ENCODE measurements around the gene TMEM59L. TPM values are rescaled to one million over a fixed set of nuclear protein-coding genes. Genes with fewer than 3 reads are reported as not detected.

Gene TMEM59L
- total and polyA plus RNA-seq, 2 of the 13 experiments (the other 11 are each of a cell fraction or from before 2014, with no cell fraction given), result 0.97 to 5.5 TPM

GRCh38 chr19:18589380-18590272 is 23.0 kb upstream of the TMEM59L start (continued):
- TF ChIP-seq AHDC1 (CRISPR knock-in tag; IDR thresholded peaks at IDR 0.05; ENCODE audit: borderline replicate concordance) (no peak; the same call in 1 of the 2 replicates), UBTF (CRISPR knock-in tag; IDR thresholded peaks at IDR 0.05) (peak; percentile 87), GTF3A (CRISPR knock-in tag; conservative IDR thresholded peaks at IDR 0.05) (no peak), MXD3 (CRISPR knock-in tag; IDR thresholded peaks at IDR 0.05) (peak; percentile 96), JUN (CRISPR knock-in tag; IDR thresholded peaks at IDR 0.05) (no peak), CERS6 (CRISPR knock-in tag; IDR thresholded peaks at IDR 0.05) (0 out of 2 replicates have a peak, but pooled peaks have one; percentile 48), RAD51 (IDR thresholded peaks at IDR 0.05; ENCODE audit: borderline replicate concordance) (no peak), GZF1 (CRISPR knock-in tag; IDR thresholded peaks at IDR 0.05) (peak; percentile 88; the same call in 1 of the 2 replicates), ZFP36L1 (CRISPR knock-in tag; IDR thresholded peaks at IDR 0.05) (peak; percentile 99), ARID3A (IDR thresholded peaks at IDR 0.05; ENCODE audit: low read depth, low read length) (no peak), ZNF503 (CRISPR knock-in tag; IDR thresholded peaks at IDR 0.05) (peak; percentile 73; the same call in 1 of the 2 replicates), PAWR (CRISPR knock-in tag; IDR thresholded peaks at IDR 0.05; ENCODE audit: borderline replicate concordance) (no peak)
